OCI-LY1 (cell line): ENCODE results near the gene FKBP9.
A peak's percentile ranks its signal among the peaks of the same experiment; 100 is the strongest.

Source experiments
- H2AFZ ChIP-seq: fragments of 200-600 bp; sonication (generic), shearing (Covaris generic); 2 replicates; pipeline ENCODE4 v1.6.0; 2014; ENCODE audit warnings: antibody characterized with exemption, mild to moderate bottlenecking, low read length
- H3F3A ChIP-seq: fragments of 200-600 bp; sonication (generic), shearing (Covaris generic); 2 replicates; pipeline ENCODE4 v1.6.0; 2014; ENCODE audit warnings: mild to moderate bottlenecking, antibody characterized with exemption, low read length, moderate library complexity; ENCODE audit not compliant: insufficient read depth
- H3K27ac ChIP-seq: fragments of 200-600 bp; sonication (generic); 2 replicates; pipeline ENCODE4 v1.5.1; 2014; ENCODE audit warnings: low read length, mixed run types, mild to moderate bottlenecking, low read depth; ENCODE audit not compliant: poor library complexity, severe bottlenecking
- H3K27me3 ChIP-seq: fragments of 200-600 bp; sonication (generic); 2 replicates; pipeline ENCODE4 v1.6.0; 2014; ENCODE audit warnings: antibody characterized with exemption, mild to moderate bottlenecking, low read length, moderate library complexity; ENCODE audit not compliant: insufficient read depth
- H3K36me3 ChIP-seq: fragments of 200-600 bp; sonication (generic); 2 replicates; pipeline ENCODE4 v1.6.1; 2014; ENCODE audit warnings: mild to moderate bottlenecking, antibody characterized with exemption, low read length, moderate library complexity, mixed read lengths; ENCODE audit not compliant: insufficient read depth
- H3K4me1 ChIP-seq: fragments of 200-600 bp; sonication (generic); 2 replicates; pipeline ENCODE4 v1.5.1; 2014; ENCODE audit warnings: mild to moderate bottlenecking, low read length, moderate library complexity; ENCODE audit not compliant: insufficient read depth, severe bottlenecking
- H3K4me2 ChIP-seq: fragments of 200-600 bp; sonication (generic), shearing (Covaris generic); 2 replicates; pipeline ENCODE4 v1.6.1; 2014; ENCODE audit warnings: low read length
- H3K4me3 ChIP-seq: fragments of 200-600 bp; sonication (generic); 2 replicates; pipeline ENCODE4 v1.5.1; 2014; ENCODE audit warnings: low read length, low read depth, mild to moderate bottlenecking, mixed read lengths; ENCODE audit not compliant: poor library complexity, severe bottlenecking
- H3K79me2 ChIP-seq: fragments of 200-600 bp; shearing (Covaris generic); 2 replicates; pipeline ENCODE4 v1.6.1; 2016; ENCODE audit warnings: mixed run types, low read length, mixed read lengths; ENCODE audit not compliant: insufficient read depth
- H3K9ac ChIP-seq: fragments of 200-600 bp; sonication (generic), shearing (Covaris generic); 2 replicates; pipeline ENCODE4 v1.6.1; 2014; ENCODE audit warnings: mild to moderate bottlenecking, low read length, mixed read lengths
- H3K9me2 ChIP-seq: fragments of 200-600 bp; sonication (generic), shearing (Covaris generic); 2 replicates; pipeline ENCODE4 v1.6.1; 2014; ENCODE audit warnings: low read depth, mild to moderate bottlenecking, low read length, mixed read lengths
- H3K9me3 ChIP-seq: fragments of 200-600 bp; shearing (Covaris generic); 2 replicates; pipeline ENCODE4 v1.6.1; 2014; ENCODE audit warnings: low read length, mixed read lengths
- H4K20me1 ChIP-seq: fragments of 200-600 bp; sonication (generic), shearing (Covaris generic); 2 replicates; pipeline ENCODE4 v1.6.0; 2016; ENCODE audit warnings: mild to moderate bottlenecking, low read length; ENCODE audit not compliant: insufficient read depth
- CTCF ChIP-seq: fragments of 200-600 bp; sonication (generic), shearing (Covaris generic); IDR thresholded peaks from 2 replicates; pipeline ENCODE4 v1.5.1; 2017; ENCODE audit warnings: mild to moderate bottlenecking, antibody characterized with exemption, low read length, moderate library complexity, mixed read lengths
- EZH2 ChIP-seq: fragments of 200-600 bp; sonication (generic), shearing (Covaris generic); IDR thresholded peaks from 2 replicates; pipeline ENCODE4 v1.8.0; 2017; ENCODE audit warnings: borderline replicate concordance, mixed run types, mild to moderate bottlenecking, antibody characterized with exemption, low read length, moderate library complexity, mixed read lengths

FKBP9 gene

GRCh38 chr7:33012364-33012763 lies 55.1 kb downstream of the FKBP9 start:
- no peaks in the 10 kb centered on the region for H3F3A ChIP-seq
- no peaks in the 10 kb centered on the region for H3K27me3 ChIP-seq
- TF ChIP-seq CTCF, result no peak
- TF ChIP-seq EZH2, result no peak
- H3K9me3 ChIP-seq, result no peaks in the 10 kb centered on the region
- H3K4me2 ChIP-seq, result no peak overlapping the region
- H3K9me2 ChIP-seq, result no peaks in the 10 kb centered on the region
- H4K20me1 ChIP-seq, result no peaks in the 10 kb centered on the region
- H3K79me2 ChIP-seq, result no peaks in the 10 kb centered on the region
- H2AFZ ChIP-seq, result no peak overlapping the region
- H3K4me1 ChIP-seq, result no peaks in the 10 kb centered on the region
- no peak overlapping the region for H3K9ac ChIP-seq
- no peak overlapping the region for H3K4me3 ChIP-seq
- no peak overlapping the region for H3K27ac ChIP-seq
- H3K36me3 ChIP-seq, result peaks cover 59% of the 10 kb centered on the region

GRCh38 chr7:33024189-33024757 lies 67.0 kb downstream of the FKBP9 start:
- Histone ChIP-seq H3K4me3 (no peak overlapping the region), H3K9me3 (no peaks in the 10 kb centered on the region), H3K9me2 (no peaks in the 10 kb centered on the region), H3K9ac (no peak overlapping the region), H3F3A (no peaks in the 10 kb centered on the region), H3K27me3 (no peaks in the 10 kb centered on the region), H3K36me3 (peaks cover 80% of the 10 kb centered on the region), H3K4me1 (no peaks in the 10 kb centered on the region), H3K27ac (no peak overlapping the region), H3K79me2 (no peaks in the 10 kb centered on the region; the same call in 1 of the 2 replicates), H4K20me1 (no peaks in the 10 kb centered on the region), H3K4me2 (no peak overlapping the region), H2AFZ (no peak overlapping the region)
- no peak for TF ChIP-seq EZH2

- H3K9ac ChIP-seq, result no peak overlapping the region
- no peak overlapping the region for H2AFZ ChIP-seq
- H3K27ac ChIP-seq, result no peak overlapping the region
- no peak overlapping the region for H3K4me2 ChIP-seq
- H3K27me3 ChIP-seq, result no peaks in the 10 kb centered on the region
- H3K4me3 ChIP-seq, result no peak overlapping the region
- no peaks in the 10 kb centered on the region for H3K9me2 ChIP-seq
- TF ChIP-seq CTCF (no peak), EZH2 (no peak)
- H4K20me1 ChIP-seq, result no peaks in the 10 kb centered on the region
- H3K36me3 ChIP-seq, result peaks cover 21% of the 10 kb centered on the region
- H3K4me1 ChIP-seq, result peaks cover 28% of the 10 kb centered on the region
- no peaks in the 10 kb centered on the region for H3K9me3 ChIP-seq
- 0 out of 2 replicates have a peak, but pooled peaks cover 5% of the 10 kb centered on the region for H3F3A ChIP-seq
- H3K79me2 ChIP-seq, result peaks cover 61% of the 10 kb centered on the region
Measured at GRCh38 chr7:33035776-33036175, 78.5 kb downstream of the FKBP9 start.

GRCh38 chr7:33038639-33039038 lies 81.4 kb downstream of the FKBP9 start:
- TF ChIP-seq CTCF, result no peak
- Histone ChIP-seq H3K4me3 (peak overlapping the region; percentile 62), H3F3A (0 out of 2 replicates have a peak, but pooled peaks cover 9% of the 10 kb centered on the region), H3K9me2 (no peaks in the 10 kb centered on the region), H3K4me1 (peaks cover 44% of the 10 kb centered on the region), H4K20me1 (no peaks in the 10 kb centered on the region), H3K36me3 (peaks cover 21% of the 10 kb centered on the region), H3K79me2 (peaks cover 86% of the 10 kb centered on the region), H3K27me3 (no peaks in the 10 kb centered on the region), H3K9me3 (no peaks in the 10 kb centered on the region), H3K4me2 (peak overlapping the region; percentile 82), H2AFZ (no peak overlapping the region), H3K9ac (peak overlapping the region; percentile 57), H3K27ac (peak overlapping the region; percentile 32)
